ENCODE measurements around the gene UBE2H.
A peak's percentile ranks its signal among the peaks of the same experiment; 100 is the strongest.

UBE2H gene

GRCh38 chr7:129875745-129876411, 76.9 kb downstream of the UBE2H start:
- TF ChIP-seq ZNF747 (tag by site-specific recombination; IDR thresholded peaks at IDR 0.05), result no peak
- peak; percentile 50; the same call in 1 of the 2 replicates for TF ChIP-seq PRDM1 (tag by site-specific recombination; IDR thresholded peaks at IDR 0.05)
- Histone ChIP-seq H3K4me3 (ENCODE audit: low read depth, low read length) (no peak overlapping the region), H3K27ac (ENCODE audit: extremely low read depth, low read depth, low read length) (no peak overlapping the region), H3K36me3 (ENCODE audit: control insufficient read depth in 2 of 2, insufficient read depth in 1 of 2, low read length in 2 of 2) (no peaks in the 10 kb centered on the region; a peak in 1 of 3 replicates), H3K4me1 (ENCODE audit: control insufficient read depth, insufficient read depth, low read length) (no peaks in the 10 kb centered on the region), H3K9me3 (ENCODE audit: control insufficient read depth, insufficient read depth, low read depth, low read length) (no peaks in the 10 kb centered on the region)
- ChIA-PET CTCF (interaction anchor here (0.6 to 1.0 kb wide), 2 partner anchors 47 kb away, joined by 3 read pairs; no protein-coding TSS in a partner anchor), POLR2A (interaction anchor here (0.6 to 1.2 kb wide), 2 partner anchors 10 to 225 kb away, joined by 3 to 8 read pairs; no protein-coding TSS in a partner anchor)

GRCh38 chr7:129875160-129875559, 77.6 kb downstream of the UBE2H start:
- ChIA-PET CTCF (interaction anchor here (0.5 to 1.0 kb wide), 3 partner anchors 46 to 657 kb away, joined by 3 read pairs; no protein-coding TSS in a partner anchor), POLR2A (interaction anchor here (1.2 kb wide), 1 partner anchor 224 kb away, joined by 3 read pairs; no protein-coding TSS in a partner anchor)
- Histone ChIP-seq H3K36me3 (ENCODE audit: control insufficient read depth in 2 of 2, insufficient read depth in 1 of 2, low read length in 2 of 2) (no peaks in the 10 kb centered on the region; a peak in 1 of 3 replicates), H3K4me1 (ENCODE audit: control insufficient read depth, insufficient read depth, low read length) (no peaks in the 10 kb centered on the region), H3K27ac (ENCODE audit: extremely low read depth, low read depth, low read length) (no peak overlapping the region), H3K9me3 (ENCODE audit: control insufficient read depth, insufficient read depth, low read depth, low read length) (no peaks in the 10 kb centered on the region), H3K4me3 (ENCODE audit: low read depth, low read length) (no peak overlapping the region)
- TF ChIP-seq ZNF24 (tag by site-specific recombination; IDR thresholded peaks at IDR 0.05) (no peak), ZNF518A (tag by site-specific recombination; conservative IDR thresholded peaks at IDR 0.05; ENCODE audit: low read depth) (no peak), ZNF610 (tag by site-specific recombination; IDR thresholded peaks at IDR 0.05; ENCODE audit: borderline replicate concordance) (no peak), RBAK (tag by site-specific recombination; IDR thresholded peaks at IDR 0.05) (no peak), ZNF513 (tag by site-specific recombination; IDR thresholded peaks at IDR 0.05) (no peak), ZBTB26 (tag by site-specific recombination; optimal IDR thresholded peaks at IDR 0.05) (no peak), ZNF561 (tag by site-specific recombination; IDR thresholded peaks at IDR 0.05; ENCODE audit: borderline replicate concordance) (no peak), ZNF645 (tag by site-specific recombination; IDR thresholded peaks at IDR 0.05) (no peak), YY1 (tag by site-specific recombination; IDR thresholded peaks at IDR 0.05) (no peak), ZNF350 (tag by site-specific recombination; IDR thresholded peaks at IDR 0.05) (no peak), SALL2 (tag by site-specific recombination; IDR thresholded peaks at IDR 0.05; ENCODE audit: borderline replicate concordance) (no peak), ZBTB8A (tag by site-specific recombination; IDR thresholded peaks at IDR 0.05) (no peak), ZNF354C (tag by site-specific recombination; IDR thresholded peaks at IDR 0.05; ENCODE audit: borderline replicate concordance, low read depth) (no peak), ZNF529 (tag by site-specific recombination; IDR thresholded peaks at IDR 0.05; ENCODE audit: insufficient replicate concordance) (no peak), REST (tag by site-specific recombination; IDR thresholded peaks at IDR 0.05) (no peak)

All from HEK293 (cell line).